T-cell (primary cell): Measurements from ENCODE around the gene DDR2. TPM values are rescaled to one million over a fixed set of nuclear protein-coding genes. Genes with fewer than 3 reads are reported as not detected.

Source experiments
- ATAC-seq, 4 experiments: fragments of 200-7000 bp in 3 of 4; fragments of 150-1000 bp in 1 of 4; cut with Tn5 transposase; replicated peaks in 1 of 4; 1 replicate in 3 of 4; 2 replicates in 1 of 4; pipeline ENCODE4 v1.10.0; 2021; ENCODE audit warnings: moderate library complexity in 3 of 4, mild to moderate bottlenecking in 2 of 4, moderate number of reproducible peaks in 1 of 4
- CTCF ChIA-PET, 2 donors: fragments of 300-600 bp; sonication (Branson Sonifier 250); formaldehyde crosslinking; loops; one replicate each; lab custom pipeline; 2022; ENCODE audit warnings: antibody characterized with exemption in 2 of 2; lab: Charles Lee
- POLR2A ChIA-PET, 2 donors: fragments of 300-600 bp; sonication (Branson Sonifier 250); formaldehyde crosslinking; loops; one replicate each; lab custom pipeline; 2022; ENCODE audit warnings: antibody characterized with exemption in 2 of 2; lab: Charles Lee
- DNase-seq, 35 experiments: peaks; one replicate each; pipeline versions ENCODE4 v3.0.0 to v3.0.0-alpha.2; 2013 to 2023
- H3K27ac ChIP-seq: one replicate; pipeline ENCODE4 v1.5.1; 2013; ENCODE audit warnings: low read length
- H3K27me3 ChIP-seq, 2 experiments: replicated peaks in 1 of 2; 1 replicate in 1 of 2; 2 replicates in 1 of 2; pipeline versions ENCODE4 v1.6.1 to v1.7.0; 2013; ENCODE audit warnings: low read length in 1 of 2, mixed read lengths in 1 of 2; ENCODE audit not compliant: control insufficient read depth in 2 of 2, insufficient read depth in 2 of 2; ENCODE audit errors: extremely low read depth in 1 of 2
- H3K36me3 ChIP-seq, 2 donors: 1 replicate in 1 of 2; 2 replicates in 1 of 2; pipeline versions ENCODE4 v1.6.1 to v1.7.0; 2013; ENCODE audit warnings: low read length in 1 of 2; ENCODE audit not compliant: control insufficient read depth in 2 of 2, insufficient read depth in 1 of 2; ENCODE audit errors: extremely low read depth in 1 of 2
- H3K4me1 ChIP-seq, 2 experiments: 1 replicate in 1 of 2; 2 replicates in 1 of 2; pipeline versions ENCODE4 v1.6.1 to v1.7.0; 2013; ENCODE audit warnings: low read length in 2 of 2, mixed read lengths in 1 of 2; ENCODE audit not compliant: insufficient read depth in 2 of 2, control insufficient read depth in 1 of 2; ENCODE audit errors: extremely low read depth in 1 of 2
- H3K4me3 ChIP-seq, 2 donors: 1 replicate in 1 of 2; 2 replicates in 1 of 2; pipeline versions ENCODE4 v1.5.1 to v1.7.0; 2013; ENCODE audit warnings: mild to moderate bottlenecking in 2 of 2, low read length in 1 of 2, moderate library complexity in 1 of 2; ENCODE audit not compliant: control insufficient read depth in 1 of 2; ENCODE audit errors: extremely low read depth in 1 of 2
- H3K9me3 ChIP-seq: 2 replicates; pipeline ENCODE4 v1.7.0; 2013
- H3K27ac Mint-ChIP-seq, 2 donors: one replicate each; pipeline ENCODE4 v1.8.0; 2020 to 2021; ENCODE audit warnings: mild to moderate bottlenecking in 2 of 2, mixed read lengths in 2 of 2
- H3K27me3 Mint-ChIP-seq, 2 donors: one replicate each; pipeline ENCODE4 v1.8.0; 2021 to 2022; ENCODE audit warnings: mixed read lengths in 2 of 2
- H3K36me3 Mint-ChIP-seq: one replicate; pipeline ENCODE4 v1.8.0; 2021; ENCODE audit warnings: mixed read lengths
- H3K4me1 Mint-ChIP-seq, 3 donors: one replicate each; pipeline ENCODE4 v1.8.0; 2020 to 2022; ENCODE audit warnings: mixed read lengths in 3 of 3, mild to moderate bottlenecking in 1 of 3
- H3K4me3 Mint-ChIP-seq, 3 donors: one replicate each; pipeline ENCODE4 v1.8.0; 2020 to 2022; ENCODE audit warnings: mild to moderate bottlenecking in 3 of 3, mixed read lengths in 3 of 3, moderate library complexity in 3 of 3
- H3K9me3 Mint-ChIP-seq, 3 donors: one replicate each; pipeline ENCODE4 v1.8.0; 2020 to 2022; ENCODE audit warnings: mixed read lengths in 3 of 3
- WGBS: methylation state at CpG from one replicate; pipeline ENCODE4 v1.1.5; 2013; ENCODE audit warnings: missing lambda C conversion rate; ENCODE audit not compliant: insufficient coverage; 5-methylcytosine and 5-hydroxymethylcytosine counted together
- total RNA-seq, 35 experiments: library from RNA in 6 of 35; stranded (reverse) in 6 of 35; fragments of 120-200 nt in 1 of 35; gene quantifications; one replicate each; pipeline versions ENCODE4 v1.2.1 to v1.2.4 and lab custom pipeline; 2013 to 2026

DDR2 gene
- total RNA-seq, 5 donors from 2014 or later (not counting 1 experiment from before 2014, with no cell fraction given) = 0.28 to 0.67 (median 0.59) TPM

GRCh38 chr1:162696286-162696862, 64.1 kb downstream of the DDR2 start:
- Mint-ChIP-seq H3K36me3 (no peaks in the 10 kb centered on the region), H3K4me3 (no peak overlapping the region), H3K9me3 (no peaks in the 10 kb centered on the region), H3K27me3 (peaks cover 1 to 3% of the 10 kb centered on the region in 2 donors), H3K27ac (no peak overlapping the region), H3K4me1 (no peaks in the 10 kb centered on the region)
- DNase-seq (no peak), ATAC-seq (no peak)
- no peaks in the 10 kb centered on the region for H3K36me3 ChIP-seq
- no peak overlapping the region for H3K4me3 ChIP-seq
- CTCF ChIA-PET = no interaction called here
- peaks cover 0 to 8% of the 10 kb centered on the region in 2 experiments for H3K27me3 ChIP-seq
- H3K27ac ChIP-seq = no peak overlapping the region
- POLR2A ChIA-PET = no interaction called here
- no peaks in the 10 kb centered on the region for H3K4me1 ChIP-seq
- H3K9me3 ChIP-seq = no peaks in the 10 kb centered on the region
- 75% methylated on average over 2 of the region's 5 CpGs for WGBS

GRCh38 chr1:162697140-162697895, 65.1 kb downstream of the DDR2 start:
- no peak overlapping the region for H3K27ac ChIP-seq
- no peaks in the 10 kb centered on the region for H3K36me3 Mint-ChIP-seq
- no peaks in the 10 kb centered on the region for H3K9me3 ChIP-seq
- H3K4me3 ChIP-seq = no peak overlapping the region
- ChIA-PET CTCF (no interaction called here), POLR2A (no interaction called here)
- H3K9me3 Mint-ChIP-seq = no peaks in the 10 kb centered on the region
- H3K36me3 ChIP-seq = no peaks in the 10 kb centered on the region
- H3K4me3 Mint-ChIP-seq = no peak overlapping the region
- no peak for ATAC-seq
- no peak overlapping the region for H3K27ac Mint-ChIP-seq
- DNase-seq = no peak
- H3K27me3 Mint-ChIP-seq = peaks cover 1 to 3% of the 10 kb centered on the region in 2 donors
- 75% methylated on average over 2 of the region's 6 CpGs for WGBS
- no peaks in the 10 kb centered on the region for H3K4me1 ChIP-seq
- no peaks in the 10 kb centered on the region for H3K4me1 Mint-ChIP-seq
- peaks cover 0 to 8% of the 10 kb centered on the region in 2 experiments for H3K27me3 ChIP-seq

- ChIA-PET POLR2A (no interaction called here), CTCF (no interaction called here)
- no peaks in the 10 kb centered on the region for H3K36me3 ChIP-seq
- H3K4me1 Mint-ChIP-seq = no peaks in the 10 kb centered on the region
- no peak overlapping the region for H3K4me3 Mint-ChIP-seq
- H3K27me3 ChIP-seq = peaks cover 0 to 8% of the 10 kb centered on the region in 2 experiments
- H3K27ac ChIP-seq = no peak overlapping the region
- no peaks in the 10 kb centered on the region for H3K36me3 Mint-ChIP-seq
- no peaks in the 10 kb centered on the region for H3K9me3 Mint-ChIP-seq
- no peaks in the 10 kb centered on the region for H3K9me3 ChIP-seq
- H3K27ac Mint-ChIP-seq = no peak overlapping the region
- no peaks in the 10 kb centered on the region for H3K4me1 ChIP-seq
- no peak overlapping the region for H3K4me3 ChIP-seq
- DNase-seq (no peak), ATAC-seq (no peak)
- peaks cover under 1 to 3% of the 10 kb centered on the region in 2 donors for H3K27me3 Mint-ChIP-seq
- no CpG with 5 or more reads among the region's 3 CpGs for WGBS
These were observed 67.1 kb downstream of the DDR2 start for GRCh38 chr1:162699366-162699765.

GRCh38 chr1:162700131-162700530, 67.9 kb downstream of the DDR2 start:
- no peaks in the 10 kb centered on the region for H3K9me3 ChIP-seq
- ChIA-PET POLR2A (no interaction called here), CTCF (no interaction called here)
- Mint-ChIP-seq H3K4me1 (no peaks in the 10 kb centered on the region), H3K27me3 (peaks cover 0 to 3% of the 10 kb centered on the region in 2 donors), H3K4me3 (no peak overlapping the region), H3K36me3 (no peaks in the 10 kb centered on the region), H3K27ac (no peak overlapping the region), H3K9me3 (no peaks in the 10 kb centered on the region)
- H3K27me3 ChIP-seq = peaks cover 0 to 8% of the 10 kb centered on the region in 2 experiments
- DNase-seq (no peak), ATAC-seq (no peak)
- no peak overlapping the region for H3K4me3 ChIP-seq
- WGBS = no CpG with 5 or more reads among the region's 1 CpG
- no peak overlapping the region for H3K27ac ChIP-seq
- H3K4me1 ChIP-seq = no peaks in the 10 kb centered on the region
- no peaks in the 10 kb centered on the region for H3K36me3 ChIP-seq

GRCh38 chr1:162701286-162701685, 69.0 kb downstream of the DDR2 start:
- H3K4me3 ChIP-seq = no peak overlapping the region
- peaks cover 0 to 6% of the 10 kb centered on the region in 2 experiments for H3K27me3 ChIP-seq
- no peak overlapping the region for H3K27ac ChIP-seq
- Mint-ChIP-seq H3K36me3 (no peaks in the 10 kb centered on the region), H3K27ac (no peak overlapping the region), H3K4me1 (no peaks in the 10 kb centered on the region), H3K4me3 (no peak overlapping the region), H3K27me3 (no peaks in the 10 kb centered on the region), H3K9me3 (no peaks in the 10 kb centered on the region)
- DNase-seq = no peak
- H3K4me1 ChIP-seq = no peaks in the 10 kb centered on the region
- H3K9me3 ChIP-seq = no peaks in the 10 kb centered on the region
- no peak for ATAC-seq
- no peaks in the 10 kb centered on the region for H3K36me3 ChIP-seq
- POLR2A ChIA-PET = no interaction called here
- CTCF ChIA-PET = interaction anchor here in 1 of 2 donors (0.6 kb wide), 1 partner anchor 147 kb away, joined by 4 read pairs; no protein-coding TSS in a partner anchor
- WGBS = 82% methylated on average over 1 of the region's 1 CpG

GRCh38 chr1:162702628-162703027, 70.4 kb downstream of the DDR2 start:
- Histone ChIP-seq H3K9me3 (no peaks in the 10 kb centered on the region), H3K4me3 (no peak overlapping the region), H3K27ac (no peak overlapping the region), H3K27me3 (no peaks in the 10 kb centered on the region), H3K36me3 (no peaks in the 10 kb centered on the region), H3K4me1 (no peaks in the 10 kb centered on the region)
- ATAC-seq (no peak), DNase-seq (no peak)
- Mint-ChIP-seq H3K4me3 (no peak overlapping the region), H3K9me3 (no peaks in the 10 kb centered on the region), H3K27ac (no peak overlapping the region), H3K36me3 (no peaks in the 10 kb centered on the region), H3K4me1 (no peaks in the 10 kb centered on the region), H3K27me3 (no peaks in the 10 kb centered on the region)
- POLR2A ChIA-PET = no interaction called here
- whole genome bisulfite sequencing = no CpG with 5 or more reads among the region's 2 CpGs
- CTCF ChIA-PET = no interaction called here
